ENCODE measurements around the gene IGSF21. TPM values are rescaled to one million over a fixed set of nuclear protein-coding genes. Genes with fewer than 3 reads are reported as not detected.

The IGSF21 gene
- polyA plus RNA-seq, 1 donor, result 0.54 TPM

DNA sequence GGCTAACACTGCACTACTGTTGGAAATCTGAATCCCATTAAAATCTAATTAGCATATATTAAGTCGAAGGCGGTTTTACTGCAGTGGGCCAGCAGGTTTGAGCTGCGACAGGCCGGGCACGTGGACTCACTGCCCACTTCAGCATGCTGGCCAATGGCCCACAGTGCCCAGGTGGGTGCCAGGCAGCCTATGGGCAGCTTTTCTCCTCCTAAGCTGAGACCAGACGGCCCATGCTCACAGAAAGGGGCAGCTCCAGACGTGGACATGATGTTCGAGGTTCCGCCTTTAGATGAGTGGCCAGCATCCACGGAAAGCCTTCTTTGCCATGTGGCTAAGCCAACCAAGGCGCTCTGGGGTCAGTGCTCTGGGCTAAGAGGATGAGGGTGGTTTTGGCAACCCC lies 283.4 kb downstream of the IGSF21 start:
- Histone ChIP-seq H3K4me3 (ENCODE audit: low read length) (no peak overlapping the region), H3K36me3 (ENCODE audit: control insufficient read depth, insufficient read depth, low read length) (no peaks in the 10 kb centered on the region), H3K4me1 (ENCODE audit: control insufficient read depth, insufficient read depth, low read length) (no peaks in the 10 kb centered on the region), H3K27ac (ENCODE audit: low read length) (no peak overlapping the region), H3K27me3 (ENCODE audit: control insufficient read depth, insufficient read depth, low read length) (peaks cover 4% of the 10 kb centered on the region), H3K9me3 (ENCODE audit: control insufficient read depth, low read depth, low read length) (no peaks in the 10 kb centered on the region)
- DNase-seq, result no peak
- no CpG with 5 or more reads among the region's 11 CpGs for WGBS (ENCODE audit: insufficient coverage, low lambda C conversion rate)

DNA sequence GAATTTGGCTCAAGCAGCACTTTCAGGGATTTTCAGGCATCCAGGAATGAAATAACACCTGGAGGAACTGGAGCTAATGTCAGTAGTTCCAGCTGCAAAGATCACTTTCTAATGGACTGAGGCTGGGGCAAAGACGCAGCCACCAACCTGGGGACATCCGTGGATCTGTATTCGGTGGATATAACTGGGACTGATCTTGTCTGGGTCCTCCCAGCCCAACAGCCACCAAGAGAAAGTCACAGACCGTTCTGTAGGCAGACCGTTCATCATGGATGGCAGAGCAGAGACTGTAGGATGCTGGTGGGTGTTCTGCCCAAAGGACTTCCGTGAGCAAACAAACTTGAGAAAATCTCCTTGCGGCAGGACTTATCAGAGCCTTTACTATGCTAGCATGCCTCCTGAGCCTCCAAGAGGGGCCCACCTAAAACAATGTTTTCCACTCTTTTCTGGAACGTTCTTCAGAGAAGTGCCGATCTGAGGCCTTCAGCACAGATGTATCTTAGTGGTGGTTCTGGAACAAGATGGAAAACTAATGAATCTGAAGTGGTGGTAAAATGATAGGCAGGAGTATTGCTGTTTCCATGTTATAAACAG lies 287.1 kb downstream of the IGSF21 start:
- Histone ChIP-seq H3K36me3 (ENCODE audit: control insufficient read depth, insufficient read depth, low read length) (no peaks in the 10 kb centered on the region), H3K9me3 (ENCODE audit: control insufficient read depth, low read depth, low read length) (no peaks in the 10 kb centered on the region), H3K4me3 (ENCODE audit: low read length) (no peak overlapping the region), H3K27me3 (ENCODE audit: control insufficient read depth, insufficient read depth, low read length) (peaks cover 7% of the 10 kb centered on the region), H3K4me1 (ENCODE audit: control insufficient read depth, insufficient read depth, low read length) (no peaks in the 10 kb centered on the region), H3K27ac (ENCODE audit: low read length) (no peak overlapping the region)
- no CpG with 5 or more reads among the region's 9 CpGs for WGBS (ENCODE audit: insufficient coverage, low lambda C conversion rate)
- DNase-seq, result no peak

DNA sequence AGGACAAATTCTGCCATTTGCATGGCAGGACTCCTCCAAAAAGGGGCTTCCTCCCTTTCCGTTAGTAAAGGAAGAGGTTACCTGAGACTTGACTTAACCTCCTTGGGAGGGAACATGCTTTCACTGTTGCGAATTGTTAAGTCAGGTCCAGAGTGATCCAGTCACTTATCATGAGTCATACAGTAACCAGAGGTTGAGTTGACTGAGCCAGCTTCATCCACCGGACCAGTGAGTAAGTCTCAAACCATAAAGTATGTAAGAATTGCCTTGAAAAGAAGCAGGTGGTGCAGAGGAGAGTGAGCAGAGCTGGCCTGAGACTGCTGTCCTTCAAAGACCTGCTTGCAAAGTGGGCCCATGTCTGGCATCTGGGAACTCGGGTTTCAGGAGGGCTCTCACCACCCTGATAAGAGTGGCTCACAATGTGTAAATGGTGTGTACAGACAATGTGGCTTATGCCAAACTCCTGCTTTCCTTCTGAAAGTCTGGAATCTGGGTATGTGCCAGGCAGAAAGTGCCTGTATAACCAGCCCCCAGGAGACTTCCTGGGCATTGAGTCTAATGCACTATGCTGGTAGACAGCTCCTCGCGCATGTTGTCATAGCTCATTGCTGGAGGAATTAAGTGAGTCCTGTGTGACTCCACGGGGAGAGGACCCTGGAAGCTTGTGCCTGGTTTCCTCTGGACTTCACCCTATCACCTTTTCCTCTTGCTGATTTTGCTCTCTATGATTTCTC lies 288.8 kb downstream of the IGSF21 start:
- no peak for DNase-seq
- H3K27ac ChIP-seq (ENCODE audit: low read length), result no peak overlapping the region
- no peaks in the 10 kb centered on the region for H3K36me3 ChIP-seq (ENCODE audit: control insufficient read depth, insufficient read depth, low read length)
- WGBS (ENCODE audit: insufficient coverage, low lambda C conversion rate), result no CpG with 5 or more reads among the region's 7 CpGs
- H3K9me3 ChIP-seq (ENCODE audit: control insufficient read depth, low read depth, low read length), result no peaks in the 10 kb centered on the region
- peaks cover 7% of the 10 kb centered on the region for H3K27me3 ChIP-seq (ENCODE audit: control insufficient read depth, insufficient read depth, low read length)
- H3K4me3 ChIP-seq (ENCODE audit: low read length), result no peak overlapping the region
- no peaks in the 10 kb centered on the region for H3K4me1 ChIP-seq (ENCODE audit: control insufficient read depth, insufficient read depth, low read length)

DNA sequence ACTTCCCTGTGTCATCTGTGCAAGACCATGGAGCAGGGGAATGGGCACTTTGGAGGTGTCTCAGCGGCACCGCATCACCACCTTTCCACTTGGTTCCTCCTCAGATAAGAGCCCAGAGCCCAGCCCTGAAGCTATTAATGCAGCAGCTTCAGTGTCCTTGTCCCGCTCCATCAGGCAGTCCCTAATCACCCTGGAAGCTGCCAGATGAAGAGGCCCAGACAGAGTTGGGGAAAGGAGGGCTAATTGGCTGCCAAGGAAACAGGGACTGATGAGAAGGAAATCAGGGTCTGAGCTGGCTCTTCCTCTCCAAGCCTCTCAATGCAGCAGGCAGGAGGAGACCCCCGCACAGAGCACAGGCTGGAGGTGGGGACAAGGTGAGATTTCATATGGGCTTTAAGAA lies 290.0 kb downstream of the IGSF21 start:
- no peaks in the 10 kb centered on the region for H3K36me3 ChIP-seq (ENCODE audit: control insufficient read depth, insufficient read depth, low read length)
- peaks cover 7% of the 10 kb centered on the region for H3K27me3 ChIP-seq (ENCODE audit: control insufficient read depth, insufficient read depth, low read length)
- DNase-seq, result no peak
- no peaks in the 10 kb centered on the region for H3K4me1 ChIP-seq (ENCODE audit: control insufficient read depth, insufficient read depth, low read length)
- no CpG with 5 or more reads among the region's 4 CpGs for WGBS (ENCODE audit: insufficient coverage, low lambda C conversion rate)
- H3K27ac ChIP-seq (ENCODE audit: low read length), result no peak overlapping the region
- no peak overlapping the region for H3K4me3 ChIP-seq (ENCODE audit: low read length)
- H3K9me3 ChIP-seq (ENCODE audit: control insufficient read depth, low read depth, low read length), result no peaks in the 10 kb centered on the region

DNA sequence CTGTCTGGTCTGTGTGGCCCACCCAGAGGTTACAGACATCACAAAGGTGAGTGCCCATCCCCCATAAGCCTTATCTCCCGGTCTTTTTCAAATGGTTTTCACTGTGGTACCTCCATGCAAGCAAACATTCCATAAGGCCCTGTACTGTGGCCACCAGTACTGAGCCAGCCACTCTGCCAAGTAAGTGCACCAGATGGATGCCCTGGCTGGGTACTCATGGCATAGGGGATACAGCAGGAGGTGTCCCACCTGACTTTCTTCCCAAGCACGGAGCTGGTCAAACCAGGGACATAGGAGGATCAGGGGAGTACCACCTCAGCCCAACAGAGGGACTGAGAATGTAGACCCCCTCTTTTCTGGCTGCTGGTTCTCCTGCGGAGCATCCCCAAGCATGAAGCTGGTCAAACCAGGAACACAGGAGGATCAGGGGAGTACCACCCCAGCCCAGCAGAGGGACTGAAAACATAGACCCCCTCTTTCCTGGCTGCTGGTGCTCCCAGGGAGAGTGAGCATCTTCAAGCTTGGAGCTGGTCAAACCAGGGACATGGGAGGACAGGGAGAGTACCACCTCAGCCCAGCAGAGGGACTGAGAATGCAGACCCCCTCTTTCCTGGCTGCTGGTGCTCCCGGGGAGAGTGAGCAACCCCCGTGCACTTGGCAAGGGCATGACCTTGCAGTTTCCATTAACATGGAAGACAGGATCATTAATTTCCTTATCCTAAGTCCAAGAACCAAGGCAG lies 291.4 kb downstream of the IGSF21 start:
- no peak overlapping the region for H3K27ac ChIP-seq (ENCODE audit: low read length)
- H3K36me3 ChIP-seq (ENCODE audit: control insufficient read depth, insufficient read depth, low read length), result no peaks in the 10 kb centered on the region
- H3K27me3 ChIP-seq (ENCODE audit: control insufficient read depth, insufficient read depth, low read length), result peaks cover 7% of the 10 kb centered on the region
- H3K4me1 ChIP-seq (ENCODE audit: control insufficient read depth, insufficient read depth, low read length), result no peaks in the 10 kb centered on the region
- no peaks in the 10 kb centered on the region for H3K9me3 ChIP-seq (ENCODE audit: control insufficient read depth, low read depth, low read length)
- H3K4me3 ChIP-seq (ENCODE audit: low read length), result no peak overlapping the region
- no peak for DNase-seq
- WGBS (ENCODE audit: insufficient coverage, low lambda C conversion rate), result no CpG with 5 or more reads among the region's 5 CpGs

DNA sequence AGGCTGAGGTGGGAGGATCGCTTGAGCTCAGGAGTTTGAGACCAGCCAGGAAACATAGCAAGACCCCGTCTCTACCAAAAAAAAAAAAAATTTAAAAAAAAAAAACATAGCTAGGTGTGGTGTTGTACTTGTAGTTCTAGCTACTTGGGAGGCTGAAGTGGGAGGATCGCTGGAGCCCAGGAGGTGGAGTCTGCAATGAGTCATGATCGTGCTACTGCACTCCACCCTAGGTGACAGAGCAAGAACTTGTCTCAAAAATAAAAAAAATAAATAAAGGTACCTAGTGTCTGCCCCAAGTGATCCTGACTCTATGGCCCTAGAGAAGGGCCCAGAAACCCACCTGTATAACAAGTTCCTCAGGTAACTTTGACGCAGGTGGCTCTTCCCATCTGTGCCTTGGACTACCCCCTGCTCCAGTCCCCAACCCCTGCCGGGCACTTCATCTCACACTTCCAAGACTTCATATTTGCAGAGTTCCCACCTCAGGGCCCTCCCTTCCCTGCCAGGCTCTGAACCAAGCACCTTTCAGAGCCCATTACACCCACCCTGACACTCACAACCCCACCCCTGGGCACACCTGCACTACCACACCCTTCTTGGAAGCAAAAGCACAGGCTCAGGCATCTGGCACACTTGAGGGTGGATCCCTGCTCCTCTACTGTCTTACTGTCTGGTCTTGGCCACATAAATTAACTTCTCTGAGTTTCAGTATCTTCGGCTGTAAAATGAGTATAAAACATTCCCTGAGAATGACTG lies 292.9 kb downstream of the IGSF21 start:
- Histone ChIP-seq H3K36me3 (ENCODE audit: control insufficient read depth, insufficient read depth, low read length) (no peaks in the 10 kb centered on the region), H3K9me3 (ENCODE audit: control insufficient read depth, low read depth, low read length) (no peaks in the 10 kb centered on the region), H3K27ac (ENCODE audit: low read length) (no peak overlapping the region), H3K27me3 (ENCODE audit: control insufficient read depth, insufficient read depth, low read length) (peaks cover 2% of the 10 kb centered on the region), H3K4me1 (ENCODE audit: control insufficient read depth, insufficient read depth, low read length) (no peaks in the 10 kb centered on the region), H3K4me3 (ENCODE audit: low read length) (no peak overlapping the region)
- no peak for DNase-seq
- WGBS (ENCODE audit: insufficient coverage, low lambda C conversion rate), result no CpG with 5 or more reads among the region's 7 CpGs

DNA sequence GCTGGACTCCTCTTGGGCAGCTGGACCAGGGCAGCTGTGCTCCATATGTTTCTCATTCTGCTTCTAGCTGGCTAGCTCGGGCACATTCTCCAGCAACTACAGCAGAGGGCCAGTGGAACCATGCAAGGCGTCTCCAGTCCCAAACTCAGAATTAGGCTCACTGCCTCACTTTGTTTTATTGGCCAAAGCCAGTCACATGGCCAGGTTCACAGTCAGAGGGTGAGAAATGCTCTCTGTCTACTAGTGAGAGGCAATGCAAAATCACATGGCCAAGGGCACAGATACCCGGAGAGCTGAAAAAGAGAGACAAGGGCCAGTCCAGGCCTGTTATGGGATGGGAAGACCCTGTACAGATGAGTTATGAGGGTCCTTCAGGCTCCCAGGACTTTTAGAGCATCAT lies 294.3 kb downstream of the IGSF21 start:
- DNase-seq, result no peak
- no CpG with 5 or more reads among the region's 3 CpGs for WGBS (ENCODE audit: insufficient coverage, low lambda C conversion rate)
- Histone ChIP-seq H3K36me3 (ENCODE audit: control insufficient read depth, insufficient read depth, low read length) (no peaks in the 10 kb centered on the region), H3K27me3 (ENCODE audit: control insufficient read depth, insufficient read depth, low read length) (peaks cover 2% of the 10 kb centered on the region), H3K27ac (ENCODE audit: low read length) (no peak overlapping the region), H3K4me1 (ENCODE audit: control insufficient read depth, insufficient read depth, low read length) (no peaks in the 10 kb centered on the region), H3K9me3 (ENCODE audit: control insufficient read depth, low read depth, low read length) (no peaks in the 10 kb centered on the region), H3K4me3 (ENCODE audit: low read length) (no peak overlapping the region)

DNA sequence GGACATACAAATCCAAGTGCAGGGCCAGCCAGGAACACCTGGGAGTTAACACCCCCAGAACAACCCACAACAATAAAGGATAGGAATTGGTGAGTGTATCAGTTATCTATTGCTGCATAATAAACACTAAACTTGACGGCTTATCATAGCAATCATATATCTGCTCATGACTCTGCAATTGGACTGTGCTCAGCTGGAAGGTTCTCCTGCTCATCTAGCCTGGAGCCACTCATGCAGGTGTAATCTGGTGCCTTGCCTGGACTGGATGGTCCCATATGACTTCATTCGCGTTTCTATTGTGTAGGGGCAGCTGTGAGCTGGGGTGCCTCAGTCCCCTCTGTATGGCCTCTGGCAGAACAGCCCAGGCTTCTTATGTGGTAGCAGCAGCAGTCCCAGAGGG lies 296.9 kb downstream of the IGSF21 start:
- WGBS (ENCODE audit: insufficient coverage, low lambda C conversion rate), result no CpG with 5 or more reads among the region's 3 CpGs
- no peaks in the 10 kb centered on the region for H3K36me3 ChIP-seq (ENCODE audit: control insufficient read depth, insufficient read depth, low read length)
- no peaks in the 10 kb centered on the region for H3K4me1 ChIP-seq (ENCODE audit: control insufficient read depth, insufficient read depth, low read length)
- H3K4me3 ChIP-seq (ENCODE audit: low read length), result no peak overlapping the region
- no peaks in the 10 kb centered on the region for H3K9me3 ChIP-seq (ENCODE audit: control insufficient read depth, low read depth, low read length)
- no peak for DNase-seq
- H3K27ac ChIP-seq (ENCODE audit: low read length), result no peak overlapping the region
- no peaks in the 10 kb centered on the region for H3K27me3 ChIP-seq (ENCODE audit: control insufficient read depth, insufficient read depth, low read length)

DNA sequence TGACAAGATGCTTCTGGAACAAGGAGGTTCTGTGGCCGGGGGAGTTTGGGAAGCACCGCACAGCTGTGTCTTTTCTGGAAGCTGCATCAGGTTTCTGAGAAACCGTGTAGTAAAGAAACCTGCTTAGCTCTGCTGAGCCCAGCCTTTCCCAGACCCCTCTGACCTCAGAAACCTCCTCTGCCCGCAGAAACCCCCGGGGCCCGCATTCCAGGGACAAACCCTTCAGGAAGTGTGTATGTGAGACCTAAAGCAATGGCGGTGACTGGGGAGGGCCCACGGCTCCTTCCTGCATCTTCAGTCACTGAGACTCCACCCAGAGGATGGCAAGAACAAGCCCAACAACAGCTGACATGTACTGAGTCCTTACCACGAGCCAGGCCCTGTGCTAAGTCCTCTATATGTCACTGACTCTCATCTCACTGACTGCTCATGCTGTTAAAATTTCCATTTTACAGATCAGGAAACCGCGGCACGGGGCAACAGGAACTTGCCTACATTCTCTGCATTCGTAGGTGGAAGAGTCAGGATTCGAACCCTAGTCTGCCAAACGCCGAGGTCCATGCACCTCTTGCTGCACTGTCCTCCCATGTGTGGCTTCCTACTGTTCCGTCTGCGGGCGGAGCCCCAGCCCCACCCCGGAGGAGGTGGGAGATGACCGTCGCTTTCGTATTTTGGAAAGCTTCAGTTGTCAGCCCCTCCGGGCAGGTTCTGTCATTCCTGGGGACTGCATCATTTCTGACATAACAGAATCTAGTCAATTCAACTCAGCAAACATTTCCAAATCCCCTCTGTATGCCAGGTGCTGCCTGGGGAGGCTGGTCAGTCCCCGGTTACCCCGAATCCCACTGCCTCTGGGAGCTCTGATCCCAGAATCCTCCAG lies 299.8 kb downstream of the IGSF21 start:
- no peak for DNase-seq
- Histone ChIP-seq H3K4me1 (ENCODE audit: control insufficient read depth, insufficient read depth, low read length) (no peaks in the 10 kb centered on the region), H3K4me3 (ENCODE audit: low read length) (no peak overlapping the region), H3K9me3 (ENCODE audit: control insufficient read depth, low read depth, low read length) (peaks cover 3% of the 10 kb centered on the region), H3K27ac (ENCODE audit: low read length) (no peak overlapping the region), H3K27me3 (ENCODE audit: control insufficient read depth, insufficient read depth, low read length) (no peaks in the 10 kb centered on the region), H3K36me3 (ENCODE audit: control insufficient read depth, insufficient read depth, low read length) (no peaks in the 10 kb centered on the region)
- WGBS (ENCODE audit: insufficient coverage, low lambda C conversion rate), result no CpG with 5 or more reads among the region's 26 CpGs

Data from large intestine (tissue), 3 donors.